Upper lobe of right lung (tissue), 1 donor: ENCODE measurements around the gene UQCRQ. TPM values are rescaled to one million over a fixed set of nuclear protein-coding genes. Genes with fewer than 3 reads are reported as not detected.

Experiments used
- ATAC-seq: fragments of 200-7000 bp; cut with Tn5 transposase; one replicate; pipeline ENCODE4 v1.9.1; 2020; ENCODE audit warnings: mild to moderate bottlenecking, moderate library complexity
- DNase-seq: peaks from one replicate; pipeline ENCODE4 v3.0.0-alpha.2; 2020
- H3K27ac ChIP-seq: fragments of 200-600 bp; one replicate; pipeline ENCODE4 v1.8.0; 2022
- H3K27me3 ChIP-seq: fragments of 200-600 bp; one replicate; pipeline ENCODE4 v1.8.0; 2022; ENCODE audit warnings: mild to moderate bottlenecking
- H3K36me3 ChIP-seq: fragments of 200-600 bp; one replicate; pipeline ENCODE4 v1.8.0; 2022
- H3K4me1 ChIP-seq: fragments of 200-600 bp; one replicate; pipeline ENCODE4 v1.8.0; 2022
- H3K4me3 ChIP-seq: fragments of 200-600 bp; one replicate; pipeline ENCODE4 v1.8.0; 2022; ENCODE audit warnings: mild to moderate bottlenecking
- H3K9me3 ChIP-seq: fragments of 200-600 bp; one replicate; pipeline ENCODE4 v1.8.0; 2022
- CTCF ChIP-seq: fragments of 200-600 bp; IDR thresholded peaks from one replicate; pipeline ENCODE4 v1.8.0; 2022; ENCODE audit warnings: antibody characterized with exemption
- intact Hi-C: fragments of 100-400 bp; cut with DNase I; formaldehyde crosslinking; loops from one replicate; pipeline ENCODE4 v1.11.0; 2022
- total RNA-seq: library from RNA; stranded (reverse); fragmentation: NEBNext Ultra II Directional; extraction: Animal tissue kit (Norgen Biotek cat#: 25700); gene quantifications from one replicate; pipeline ENCODE4 v1.2.1, GENCODE V29; 2021
- donor health status: DM: no; HTN: yes; CAD: no; lungs with severe emphysema.

Gene UQCRQ
- total RNA-seq, 1 donor from 2014 or later = 256 TPM

- Histone ChIP-seq H3K36me3 (no peaks in the 10 kb centered on the region), H3K27me3 (no peaks in the 10 kb centered on the region), H3K4me3 (no peak overlapping the region), H3K9me3 (no peaks in the 10 kb centered on the region), H3K27ac (no peak overlapping the region), H3K4me1 (no peaks in the 10 kb centered on the region)
- intact Hi-C loops = no loop called here
- ATAC-seq (no peak), DNase-seq (no peak)
- TF ChIP-seq CTCF = no peak
These were observed 44.7 kb upstream of the UQCRQ start for GRCh38 chr5:132821791-132822190.

DNA sequence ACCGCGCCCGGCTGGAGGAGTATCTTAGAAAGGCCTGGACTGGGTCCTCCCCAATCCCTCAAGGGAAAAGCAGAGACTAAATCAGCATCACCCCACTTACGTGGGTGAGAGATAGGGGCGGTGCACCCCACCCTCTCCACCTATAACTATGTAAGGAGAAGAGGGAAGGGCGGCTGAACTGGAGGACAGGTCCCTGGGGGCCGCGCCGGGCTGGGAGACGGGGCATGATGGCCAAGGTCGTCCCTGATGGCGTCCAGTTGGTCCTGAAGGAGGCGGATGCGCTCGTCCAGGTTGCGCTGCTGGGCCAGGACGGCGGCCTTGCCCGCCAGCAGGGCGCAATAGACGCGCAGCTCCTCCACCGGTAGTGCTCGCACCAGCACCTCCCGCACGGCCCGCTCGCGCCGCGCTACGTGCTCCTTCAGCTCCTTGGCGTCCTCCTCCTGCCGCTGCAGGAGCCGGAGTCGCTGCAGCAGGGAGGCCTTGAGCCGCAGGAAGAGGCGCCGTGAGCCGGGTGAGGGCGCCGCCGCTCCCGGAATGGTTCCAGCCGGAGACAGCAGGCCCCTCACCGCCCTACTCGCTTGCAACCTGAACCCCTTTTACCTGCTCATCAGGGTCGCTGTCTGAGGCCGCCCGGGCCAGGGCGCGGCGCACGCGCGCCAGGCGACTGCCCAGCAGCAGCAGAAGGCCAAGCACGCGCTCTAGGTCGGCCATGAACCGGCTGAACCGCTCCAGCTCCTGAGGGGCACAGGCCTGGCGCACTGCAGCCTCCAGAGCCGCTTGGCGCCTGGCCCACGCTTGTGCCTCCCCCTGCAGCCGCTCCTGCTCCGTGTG is 43.6 kb upstream of the UQCRQ start:
- Histone ChIP-seq H3K4me1 (peaks cover under 1% of the 10 kb centered on the region), H3K9me3 (no peaks in the 10 kb centered on the region), H3K27me3 (no peaks in the 10 kb centered on the region), H3K4me3 (no peak overlapping the region), H3K36me3 (no peaks in the 10 kb centered on the region), H3K27ac (no peak overlapping the region)
- no peak for DNase-seq
- intact Hi-C loops = no loop called here
- TF ChIP-seq CTCF = no peak
- peak; percentile 29 for ATAC-seq

DNA sequence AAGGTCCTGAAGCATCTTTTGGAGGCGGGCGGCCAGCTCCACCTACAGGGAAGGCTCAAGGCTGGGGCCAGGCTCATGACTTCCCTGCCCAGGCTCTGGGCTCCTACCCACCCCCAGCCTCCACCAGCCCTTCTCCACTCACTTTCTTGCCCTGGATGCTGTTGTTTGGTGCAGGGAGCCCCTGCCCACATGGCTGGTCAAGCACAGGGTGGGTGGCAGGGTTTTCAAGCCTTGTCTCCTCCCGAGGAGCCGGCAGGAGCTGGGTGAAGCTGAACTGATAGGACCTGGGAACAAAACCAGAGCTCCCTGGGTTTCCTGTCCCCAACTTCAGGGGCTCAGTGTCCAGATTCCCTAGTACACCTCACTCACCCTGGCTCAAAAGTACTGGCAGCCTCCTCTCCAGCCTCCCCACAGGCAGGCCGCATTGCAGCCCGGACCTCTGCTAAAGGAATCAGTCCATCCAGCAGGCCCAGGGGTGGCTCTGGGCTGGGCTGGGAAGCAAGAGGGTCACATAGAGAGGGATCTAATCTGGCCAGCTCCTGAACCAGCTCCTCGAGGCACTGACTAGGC is 42.9 kb upstream of the UQCRQ start:
- Histone ChIP-seq H3K27ac (no peak overlapping the region), H3K4me3 (no peak overlapping the region), H3K4me1 (peaks cover 8% of the 10 kb centered on the region), H3K36me3 (no peaks in the 10 kb centered on the region), H3K27me3 (no peaks in the 10 kb centered on the region), H3K9me3 (no peaks in the 10 kb centered on the region)
- ATAC-seq = no peak
- intact Hi-C loops = no loop called here
- DNase-seq = no peak
- no peak for TF ChIP-seq CTCF

DNA sequence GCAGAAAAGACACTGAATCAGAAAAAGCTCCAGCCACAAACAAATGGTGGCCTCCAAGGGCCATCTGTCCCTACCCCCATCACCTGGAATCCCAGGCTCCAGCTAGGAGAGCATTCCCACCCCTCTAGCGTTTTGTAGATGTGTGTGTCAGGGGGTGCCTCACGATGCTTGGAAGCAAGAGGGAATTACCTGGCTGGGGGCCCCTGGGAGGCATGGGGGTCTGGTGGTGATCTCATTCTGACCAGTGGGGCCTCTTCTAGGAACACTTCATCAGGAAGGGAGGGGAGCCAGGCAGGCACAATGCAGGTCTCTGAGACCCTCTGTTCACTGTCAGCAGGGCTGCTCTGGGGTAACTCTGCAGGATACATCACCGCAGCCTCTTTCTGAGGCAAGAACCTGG is 42.0 kb upstream of the UQCRQ start:
- intact Hi-C loops = no loop called here

GRCh38 chr5:132825033-132825833 is 41.2 kb upstream of the UQCRQ start:
- H3K4me1 ChIP-seq = peaks cover 21% of the 10 kb centered on the region
- ATAC-seq (no peak), DNase-seq (no peak)
- H3K27ac ChIP-seq = no peak overlapping the region
- H3K27me3 ChIP-seq = no peaks in the 10 kb centered on the region
- no peaks in the 10 kb centered on the region for H3K9me3 ChIP-seq
- TF ChIP-seq CTCF = no peak
- H3K4me3 ChIP-seq = peak overlapping the region; percentile 10
- intact Hi-C loops = no loop called here
- H3K36me3 ChIP-seq = no peaks in the 10 kb centered on the region

More for the DNA sequence above, 42.0 kb upstream of the UQCRQ start:
- no peaks in the 10 kb centered on the region for H3K9me3 ChIP-seq
- no peaks in the 10 kb centered on the region for H3K36me3 ChIP-seq
- DNase-seq (no peak), ATAC-seq (no peak)
- peaks cover 16% of the 10 kb centered on the region for H3K4me1 ChIP-seq
- H3K27me3 ChIP-seq = no peaks in the 10 kb centered on the region
- H3K4me3 ChIP-seq = no peak overlapping the region
- TF ChIP-seq CTCF = no peak
- no peak overlapping the region for H3K27ac ChIP-seq
